H1 (cell line): ENCODE results near the gene KAT8. TPM values are rescaled to one million over a fixed set of nuclear protein-coding genes. Genes with fewer than 3 reads are reported as not detected.
A peak's percentile ranks its signal among the peaks of the same experiment; 100 is the strongest.

ENCODE experiments used
- CREB1 ChIP-seq: IDR thresholded peaks from 2 replicates; pipeline ENCODE4 v1.6.1; 2012; ENCODE audit warnings: inconsistent platforms
- CTBP2 ChIP-seq: IDR thresholded peaks from 2 replicates; pipeline ENCODE4 v1.7.0; 2011; ENCODE audit warnings: borderline replicate concordance, mild to moderate bottlenecking, moderate library complexity, mixed read lengths, low read length; ENCODE audit not compliant: insufficient read depth, insufficient read length
- EGR1 ChIP-seq: IDR thresholded peaks from 2 replicates; pipeline ENCODE4 v1.6.1; 2011; ENCODE audit warnings: low read depth, low read length, borderline replicate concordance
- EP300 ChIP-seq, 2 experiments: IDR thresholded peaks; 1 replicate in 1 of 2; 2 replicates in 1 of 2; pipeline ENCODE4 v1.6.1; 2011 to 2012; ENCODE audit warnings: low read depth in 2 of 2, low read length in 2 of 2, mild to moderate bottlenecking in 2 of 2, borderline replicate concordance in 1 of 2, inconsistent platforms in 1 of 2, moderate library complexity in 1 of 2
- JUN ChIP-seq: IDR thresholded peaks from 2 replicates; pipeline ENCODE4 v1.6.1; 2011; ENCODE audit warnings: low read depth, mild to moderate bottlenecking, improper control_type of control experiment, low read length
- POLR2A ChIP-seq, 2 experiments: IDR thresholded peaks; 1 replicate in 1 of 2; 2 replicates in 1 of 2; pipeline ENCODE4 v1.6.1; 2011; ENCODE audit warnings: low read depth in 2 of 2, low read length in 2 of 2, mild to moderate bottlenecking in 2 of 2; ENCODE audit errors: control extremely low read depth in 1 of 2
- RBBP5 ChIP-seq: IDR thresholded peaks from 2 replicates; pipeline ENCODE4 v1.7.1; 2012; ENCODE audit warnings: low read depth, mild to moderate bottlenecking, inconsistent platforms, low read length, moderate library complexity, borderline replicate concordance
- RXRA ChIP-seq: IDR thresholded peaks from 2 replicates; pipeline ENCODE4 v1.6.1; 2011; ENCODE audit warnings: low read depth, mild to moderate bottlenecking, low read length, moderate library complexity; ENCODE audit not compliant: insufficient read depth
- SIRT6 ChIP-seq: IDR thresholded peaks from one replicate; pipeline ENCODE4 v1.7.1; 2012; ENCODE audit warnings: low read length, inconsistent platforms
- SP1 ChIP-seq: IDR thresholded peaks from 2 replicates; pipeline ENCODE4 v1.6.1; 2011; ENCODE audit warnings: low read depth, low read length
- SP4 ChIP-seq: IDR thresholded peaks from 2 replicates; pipeline ENCODE4 v1.6.1; 2012; ENCODE audit warnings: low read length, inconsistent platforms
- SUZ12 ChIP-seq: fragments of 200-600 bp; sonication (generic); IDR thresholded peaks from 2 replicates; pipeline ENCODE4 v1.6.1; 2012; ENCODE audit warnings: mild to moderate bottlenecking, inconsistent platforms, low read length, moderate library complexity, mixed read lengths
- TCF12 ChIP-seq: IDR thresholded peaks from 2 replicates; pipeline ENCODE4 v1.6.1; 2011; ENCODE audit warnings: low read depth, mild to moderate bottlenecking, low read length
- YY1 ChIP-seq: IDR thresholded peaks from 2 replicates; pipeline ENCODE4 v1.6.1; 2011; ENCODE audit warnings: low read depth, mild to moderate bottlenecking, low read length
- polyA plus RNA-seq, 7 experiments: library from polyadenylated mRNA; depleted of rRNA in 3 of 7; stranded (reverse) in 5 of 7; unstranded in 2 of 7; fragments of >200 nt in 5 of 7; fragments of 200-250 nt in 2 of 7; gene quantifications; 1 replicate in 5 of 7; 2 replicates in 1 of 7; 4 replicates in 1 of 7; pipeline versions ENCODE4 v1.2.1 to v1.2.3, GENCODE V29; 2011 to 2013; ENCODE audit warnings: missing spikeins in 2 of 7, mixed read lengths in 2 of 7
- total RNA-seq: library from RNA; stranded (reverse); fragmentation: NEBNext Ultra II Directional; extraction: Animal tissue kit (Norgen Biotek cat#: 25700); gene quantifications from 2 replicates; pipeline ENCODE4 v1.2.1, GENCODE V29; 2021

The KAT8 gene
- total and polyA plus RNA-seq, 2 of the 8 experiments (the other 6 are each of a cell fraction or from before 2014, with no cell fraction given) = 52.6 to 61.6 TPM

DNA sequence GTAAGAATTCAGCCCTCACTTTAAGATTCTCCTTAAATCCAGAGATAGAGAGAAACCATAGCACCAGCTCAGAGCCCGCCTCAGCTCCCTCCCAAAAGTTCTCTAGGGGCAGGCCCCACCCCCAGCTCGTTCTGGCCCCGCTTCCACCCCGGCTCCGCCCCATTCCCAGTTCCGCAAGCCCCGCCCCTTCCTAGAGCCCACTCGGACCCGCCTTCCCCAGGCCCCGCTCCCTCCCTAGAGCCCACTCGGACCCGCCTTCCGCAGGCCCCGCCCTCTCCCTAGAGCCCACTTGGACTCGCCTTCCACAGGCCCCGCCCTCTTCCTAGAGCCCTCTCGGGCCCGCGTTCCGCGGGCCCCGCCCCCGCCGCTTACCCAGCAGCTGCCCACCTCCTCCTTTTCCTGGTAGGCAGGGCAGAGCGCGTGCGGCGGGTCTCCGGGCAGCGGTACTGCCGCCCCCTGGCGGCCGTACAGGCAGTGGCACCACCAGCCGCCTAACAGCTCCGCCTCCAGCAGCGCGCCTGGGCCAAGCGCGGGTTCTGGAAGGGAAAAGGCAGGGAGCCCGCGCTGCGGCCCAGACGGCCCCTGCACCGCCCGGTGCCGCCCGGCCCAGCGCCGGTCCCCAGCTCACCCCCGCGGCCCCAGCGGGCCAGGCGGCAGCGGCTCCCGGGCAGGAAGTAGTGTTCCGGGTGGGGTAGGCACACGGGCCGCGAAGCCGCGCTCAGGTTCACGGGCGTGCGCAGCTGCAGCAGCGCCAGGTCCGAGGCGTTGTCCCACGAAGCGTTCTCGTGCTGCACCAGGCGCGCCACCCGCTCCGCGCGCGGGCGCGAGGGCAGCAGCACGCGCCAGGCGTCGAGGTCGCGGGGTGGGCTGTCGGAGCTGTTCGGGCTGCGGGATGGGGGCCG is 24.9 kb downstream of the KAT8 start (continued):
- peak; percentile 68; the same call in 1 of the 2 replicates for TF ChIP-seq SP4
- no peak for TF ChIP-seq RBBP5
- peak; percentile 79 for TF ChIP-seq SP1
- TF ChIP-seq POLR2A (IDR thresholded peaks at IDR 0.05; ENCODE audit: control extremely low read depth in 1 of 2, low read depth in 2 of 2, low read length in 2 of 2) = no peak
- peak; percentile 35; the same call in 1 of the 2 replicates for TF ChIP-seq SUZ12
- no peak for TF ChIP-seq JUN
- TF ChIP-seq YY1 = 0 out of 2 replicates have a peak, but pooled peaks have one; percentile 33
- TF ChIP-seq RXRA = no peak
- TF ChIP-seq EGR1 = peak; percentile 14; the same call in 1 of the 2 replicates
- peak; percentile 52 for TF ChIP-seq CTBP2
- no peak for TF ChIP-seq SIRT6
- TF ChIP-seq CREB1 = peak; percentile 32; the same call in 1 of the 2 replicates
- TF ChIP-seq TCF12 = no peak
- TF ChIP-seq EP300 (IDR thresholded peaks at IDR 0.05; ENCODE audit: borderline replicate concordance in 1 of 2, low read depth in 2 of 2, low read length in 2 of 2) = 0 out of 3 replicates have a peak, but pooled peaks of 1 of the 2 experiments have one; percentile 45
